Aorta (tissue), 5 donors: ENCODE measurements around the gene LRFN2. TPM values are rescaled to one million over a fixed set of nuclear protein-coding genes. Genes with fewer than 3 reads are reported as not detected.
A peak's percentile ranks its signal among the peaks of the same experiment; 100 is the strongest.

Experiments
- ATAC-seq: fragments of 200-7000 bp; cut with Tn5 transposase; one replicate; pipeline ENCODE4 v1.9.1; 2022; ENCODE audit warnings: moderate library complexity; ENCODE audit not compliant: low FRiP score
- DNase-seq, 2 donors: peaks; one replicate each; pipeline ENCODE4 v3.0.0-alpha.2; 2020
- H3K27ac ChIP-seq, 2 donors: one replicate each; pipeline ENCODE4 v1.5.1; 2013; ENCODE audit warnings: low read length in 2 of 2, mild to moderate bottlenecking in 2 of 2, moderate library complexity in 2 of 2, control low read depth in 1 of 2, inconsistent platforms in 1 of 2, low read depth in 1 of 2
- H3K27me3 ChIP-seq, 2 donors: one replicate each; pipeline ENCODE4 v1.6.1; 2013; ENCODE audit warnings: control low read depth in 1 of 2, low read length in 1 of 2, mild to moderate bottlenecking in 1 of 2, moderate library complexity in 1 of 2; ENCODE audit not compliant: insufficient read depth in 2 of 2, control insufficient read depth in 1 of 2
- H3K36me3 ChIP-seq, 2 donors: one replicate each; pipeline ENCODE4 v1.6.1; 2013; ENCODE audit warnings: control low read depth in 1 of 2, low read length in 1 of 2, mild to moderate bottlenecking in 1 of 2; ENCODE audit not compliant: insufficient read depth in 2 of 2, control insufficient read depth in 1 of 2
- H3K4me1 ChIP-seq, 2 donors: one replicate each; pipeline ENCODE4 v1.6.1; 2013; ENCODE audit warnings: low read length in 2 of 2, control low read depth in 1 of 2, mild to moderate bottlenecking in 1 of 2, moderate library complexity in 1 of 2; ENCODE audit not compliant: insufficient read depth in 2 of 2, control insufficient read depth in 1 of 2
- H3K4me3 ChIP-seq, 2 donors: one replicate each; pipeline ENCODE4 v1.5.1; 2013; ENCODE audit warnings: low read length in 2 of 2, control low read depth in 1 of 2, mild to moderate bottlenecking in 1 of 2
- H3K9me3 ChIP-seq: one replicate; pipeline ENCODE4 v1.6.1; 2013; ENCODE audit warnings: mild to moderate bottlenecking, low read length; ENCODE audit not compliant: control insufficient read depth
- WGBS, 2 donors: extraction: QIAGEN DNeasy Blood & Tissue Kit; methylation state at CpG; one replicate each; pipeline ENCODE4 v1.1.7; 2013; 5-methylcytosine and 5-hydroxymethylcytosine counted together
- intact Hi-C, 2 donors: fragments of 100-400 bp; cut with DNase I; formaldehyde crosslinking; loops; one replicate each; pipeline versions ENCODE4 v1.14.2 to v1.15.0; 2022
- polyA plus RNA-seq, 2 donors: library from polyadenylated mRNA; stranded (reverse); fragments of 200-250 nt; gene quantifications; one replicate each; pipeline ENCODE4 v1.2.3, GENCODE V29; 2013
- total RNA-seq, 2 donors: library from RNA; stranded (reverse); fragmentation: NEBNext Ultra II Directional; extraction: Animal tissue kit (Norgen Biotek cat#: 25700); gene quantifications; one replicate each; pipeline ENCODE4 v1.2.1, GENCODE V29; 2021
- donor health status: healthy with polysubstance abuse.
- donor health status: Bipolar disorder and iron deficiency.
- donor health status: DM: no; HTN: no; CAD: no.
- donor health status: DM: no; HTN: no; CAD: no.
- donor health status: DM: yes; HTN: yes; CAD: no.

Gene LRFN2
- total and polyA plus RNA-seq, 4 donors = not detected

DNA sequence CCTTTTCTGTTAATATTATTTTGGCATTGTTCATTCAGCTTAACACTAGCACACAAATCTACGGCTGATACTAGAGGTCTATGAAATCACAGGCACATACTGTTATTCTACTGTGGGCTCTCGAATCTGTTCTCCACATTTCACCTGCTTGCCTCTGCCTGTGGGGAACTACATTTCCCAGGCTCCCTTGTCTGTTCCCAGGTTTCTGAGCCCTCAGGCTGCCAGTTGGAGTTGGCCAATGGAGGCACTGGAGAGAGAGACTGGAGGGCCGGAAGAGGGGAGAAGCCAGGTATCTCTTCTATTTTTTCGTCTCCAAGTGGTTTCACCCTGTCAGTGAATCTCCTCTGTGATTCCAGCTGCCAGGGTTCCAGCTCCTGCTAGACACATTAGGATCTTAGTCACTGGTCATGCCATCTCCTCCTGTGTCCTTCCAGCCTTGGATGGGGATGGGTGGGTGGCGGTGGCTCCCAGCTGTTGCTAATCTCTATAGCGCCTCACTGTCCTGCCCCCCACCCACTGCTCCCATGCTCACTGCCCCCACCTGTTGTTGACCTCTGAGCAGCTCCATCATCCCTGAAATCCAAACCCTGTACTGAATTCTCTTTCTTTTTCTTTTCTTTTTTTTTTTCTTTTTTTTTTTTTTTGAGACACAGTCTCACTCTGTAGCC lies 188.2 kb downstream of the LRFN2 start:
- DNase-seq (no peak), ATAC-seq (no peak)
- intact Hi-C loops = no loop called here
- Histone ChIP-seq H3K27ac (no peak overlapping the region), H3K9me3 (no peaks in the 10 kb centered on the region), H3K36me3 (no peaks in the 10 kb centered on the region), H3K4me1 (no peaks in the 10 kb centered on the region), H3K27me3 (no peaks in the 10 kb centered on the region), H3K4me3 (no peak overlapping the region)
- WGBS, 2 donors = 71 to 73% methylated on average over 6 of the region's 6 CpGs

DNA sequence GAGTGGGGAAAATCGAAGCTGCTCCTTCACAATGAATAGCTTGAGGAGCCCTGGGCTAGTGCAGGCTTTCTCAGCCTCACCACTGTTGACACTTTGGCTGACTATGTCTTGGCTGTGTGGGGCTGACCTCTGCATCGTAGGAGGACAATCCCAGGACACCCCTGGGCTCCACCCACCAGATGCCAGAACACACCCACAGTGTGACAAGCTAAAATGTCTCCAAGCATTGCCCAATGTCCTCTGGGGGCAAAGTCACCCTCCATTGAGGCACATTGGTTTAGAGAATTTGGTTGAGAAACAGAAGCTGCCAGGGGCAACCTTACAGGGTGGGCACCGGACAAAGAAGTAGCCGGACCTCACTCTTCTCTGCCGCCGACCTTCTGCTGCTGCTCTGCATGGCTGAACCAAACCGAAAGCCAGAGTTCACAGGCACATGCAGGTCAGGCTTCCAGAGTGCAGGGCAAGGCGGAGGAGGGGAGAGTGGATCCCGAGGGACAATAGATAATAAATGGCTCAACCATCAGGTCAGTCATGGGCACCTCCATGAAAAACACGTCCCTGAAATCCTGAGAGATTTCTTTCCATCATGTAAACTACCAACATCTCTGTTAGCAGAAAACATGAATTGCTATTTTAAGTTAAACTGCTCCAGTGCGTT lies 189.0 kb downstream of the LRFN2 start:
- no peak overlapping the region for H3K4me3 ChIP-seq
- H3K27me3 ChIP-seq = no peaks in the 10 kb centered on the region
- 68 to 74% methylated on average over 11 of the region's 11 CpGs for WGBS, 2 donors
- ATAC-seq = no peak
- DNase-seq = no peak
- no peak overlapping the region for H3K27ac ChIP-seq
- no peaks in the 10 kb centered on the region for H3K9me3 ChIP-seq
- H3K36me3 ChIP-seq = no peaks in the 10 kb centered on the region
- no peaks in the 10 kb centered on the region for H3K4me1 ChIP-seq
- intact Hi-C loops = no loop called here

DNA sequence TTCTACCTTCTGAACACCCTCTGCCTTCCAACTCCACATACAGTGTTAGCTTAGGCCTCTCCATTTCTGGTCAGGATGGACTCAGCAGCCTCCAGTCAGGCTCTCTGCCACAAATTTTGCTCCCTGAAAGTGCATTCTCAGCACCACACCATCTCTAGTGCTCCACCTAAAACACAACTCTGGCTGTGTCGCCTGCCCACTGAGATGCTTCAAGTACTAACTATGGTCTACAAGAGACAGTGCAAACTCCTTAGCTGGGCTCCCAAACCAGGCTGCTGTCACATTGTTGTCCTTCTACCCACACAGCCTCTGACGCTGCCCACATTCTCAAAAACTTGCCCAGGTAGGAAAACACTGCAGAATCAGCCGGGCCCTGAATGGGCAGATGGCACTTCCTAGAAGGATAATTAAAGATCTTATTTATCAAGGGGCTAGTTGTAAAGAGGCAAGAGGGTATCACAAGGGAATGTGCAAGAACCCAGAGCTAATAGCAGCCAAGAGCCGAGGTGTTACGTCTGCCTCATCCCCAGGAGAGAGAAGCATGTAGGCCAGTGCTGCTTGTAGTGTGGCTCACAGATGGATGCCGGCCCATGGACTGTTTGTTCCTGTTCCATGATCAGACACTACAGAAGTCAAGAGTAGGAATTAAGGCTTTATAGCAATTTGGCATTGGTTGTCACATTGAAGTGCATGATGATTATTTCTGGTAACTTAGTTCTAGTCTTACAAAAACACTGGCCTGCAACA lies 189.7 kb downstream of the LRFN2 start:
- H3K4me1 ChIP-seq = no peaks in the 10 kb centered on the region
- DNase-seq (no peak), ATAC-seq (no peak)
- no peak overlapping the region for H3K27ac ChIP-seq
- H3K4me3 ChIP-seq = no peak overlapping the region
- no peaks in the 10 kb centered on the region for H3K36me3 ChIP-seq
- intact Hi-C loops = no loop called here
- 88 to 93% methylated on average over 6 of the region's 6 CpGs for WGBS, 2 donors
- H3K9me3 ChIP-seq = no peaks in the 10 kb centered on the region
- H3K27me3 ChIP-seq = no peaks in the 10 kb centered on the region

DNA sequence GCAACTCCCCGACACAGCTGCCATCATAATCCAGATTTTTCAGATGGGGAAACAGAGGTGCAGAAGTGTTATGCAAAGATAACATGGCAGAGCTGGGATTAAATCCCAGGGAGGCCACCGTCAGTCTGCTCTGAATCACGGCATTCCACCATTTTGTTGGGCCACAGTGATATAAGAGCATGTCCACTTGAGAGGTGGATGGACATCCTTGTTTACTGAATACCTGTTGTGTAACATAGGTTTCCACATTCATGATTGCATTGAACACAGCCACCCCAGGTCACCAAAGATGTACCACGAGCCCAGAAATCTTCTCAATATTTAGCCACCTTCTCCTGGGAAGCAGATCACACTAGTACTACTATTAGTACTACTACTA lies 191.5 kb downstream of the LRFN2 start:
- ATAC-seq = no peak
- H3K27ac ChIP-seq = no peak overlapping the region

DNA sequence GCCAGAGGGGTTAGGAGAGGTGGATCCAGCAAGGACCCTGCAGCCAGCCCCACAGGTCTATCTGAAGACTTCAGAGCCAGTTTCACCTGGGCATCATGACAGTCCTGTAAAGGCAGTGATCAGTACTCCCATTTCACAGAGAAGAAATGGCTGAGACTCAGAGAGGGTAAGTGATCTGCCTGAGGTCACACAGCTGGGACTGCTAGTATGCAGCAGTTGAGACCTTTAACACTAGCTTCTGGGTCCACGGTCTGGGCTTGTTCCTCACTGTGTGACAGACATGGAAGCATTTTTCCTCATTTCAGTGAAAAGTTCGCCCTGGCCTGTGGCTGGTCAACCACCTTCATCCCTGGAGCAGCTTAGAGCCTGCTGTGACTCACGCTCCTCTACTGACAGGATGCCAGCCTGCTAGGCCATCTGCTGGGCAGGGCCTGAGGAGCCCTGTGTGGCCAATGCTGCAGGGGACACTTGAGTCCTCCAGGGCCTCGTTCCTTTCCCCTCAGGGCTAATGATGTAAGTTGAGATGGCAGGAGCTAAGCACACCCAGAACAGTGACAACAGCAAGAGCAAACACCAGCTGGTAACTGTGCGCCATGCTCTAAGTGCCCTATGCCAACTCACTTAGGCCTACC lies 192.0 kb downstream of the LRFN2 start:
- WGBS, 2 donors = 62 to 63% methylated on average over 5 of the region's 5 CpGs
- intact Hi-C loops = no loop called here
- no peak for ATAC-seq
- DNase-seq = no peak
- Histone ChIP-seq H3K27ac (no peak overlapping the region), H3K4me1 (no peaks in the 10 kb centered on the region), H3K27me3 (no peaks in the 10 kb centered on the region), H3K4me3 (no peak overlapping the region), H3K36me3 (no peaks in the 10 kb centered on the region), H3K9me3 (no peaks in the 10 kb centered on the region)

More for the DNA sequence above, 191.5 kb downstream of the LRFN2 start:
- Histone ChIP-seq H3K36me3 (no peaks in the 10 kb centered on the region), H3K9me3 (no peaks in the 10 kb centered on the region), H3K27me3 (no peaks in the 10 kb centered on the region), H3K4me1 (no peaks in the 10 kb centered on the region), H3K4me3 (no peak overlapping the region)
- intact Hi-C loops = no loop called here
- WGBS, 2 donors = 98 to 99% methylated on average over 4 of the region's 4 CpGs
- DNase-seq = no peak

DNA sequence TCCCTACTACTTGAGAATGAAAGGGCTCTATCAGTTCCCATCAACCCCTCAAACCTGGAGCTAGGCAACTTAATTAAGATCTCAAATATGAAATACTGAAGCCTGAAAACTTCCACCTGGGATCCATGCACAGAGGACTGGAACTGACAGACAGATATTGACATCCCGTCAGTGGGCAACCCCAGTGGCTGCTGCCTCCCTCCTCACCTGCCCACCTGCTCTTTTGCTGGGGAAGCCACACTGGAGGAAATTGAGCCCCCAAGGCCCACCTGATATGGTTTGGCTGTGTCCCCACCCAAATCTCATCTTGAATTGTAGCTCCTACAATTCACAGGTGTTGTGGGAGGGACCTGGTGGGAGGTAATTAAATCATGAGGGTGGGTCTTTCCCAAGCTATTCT lies 192.8 kb downstream of the LRFN2 start:
- Histone ChIP-seq H3K4me3 (no peak overlapping the region), H3K36me3 (no peaks in the 10 kb centered on the region), H3K9me3 (no peaks in the 10 kb centered on the region), H3K27ac (no peak overlapping the region), H3K27me3 (no peaks in the 10 kb centered on the region), H3K4me1 (no peaks in the 10 kb centered on the region)
- WGBS, 2 donors = 95 to 99% methylated on average over 1 of the region's 1 CpG
- intact Hi-C loops = no loop called here
- DNase-seq (no peak), ATAC-seq (no peak)

DNA sequence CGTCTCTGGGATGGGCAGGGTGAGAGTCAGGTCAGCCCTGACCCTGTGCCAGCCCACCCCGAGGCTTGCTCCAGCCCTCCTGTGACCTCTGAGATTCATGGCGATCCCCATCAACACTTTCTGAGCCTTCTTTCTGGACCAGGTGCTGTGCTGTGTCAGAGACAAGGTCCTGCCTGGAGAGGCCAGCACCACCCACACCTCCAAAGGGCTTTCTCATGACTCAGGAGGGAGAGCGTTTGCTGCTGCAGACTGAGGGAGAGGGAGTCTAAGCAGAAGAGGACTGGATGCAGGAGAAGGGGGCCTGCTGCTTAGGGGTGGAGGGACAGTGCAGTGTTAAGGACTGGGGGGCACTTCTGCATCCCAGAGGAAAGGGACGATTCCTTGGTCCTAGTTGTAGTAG lies 193.5 kb downstream of the LRFN2 start:
- 54 to 57% methylated on average over 5 of the region's 5 CpGs for WGBS, 2 donors
- DNase-seq = no peak
- H3K4me1 ChIP-seq = no peaks in the 10 kb centered on the region
- H3K36me3 ChIP-seq = no peaks in the 10 kb centered on the region
- no peak overlapping the region for H3K27ac ChIP-seq
- H3K4me3 ChIP-seq = no peak overlapping the region
- no peaks in the 10 kb centered on the region for H3K27me3 ChIP-seq
- peak; percentile 6 for ATAC-seq
- no peaks in the 10 kb centered on the region for H3K9me3 ChIP-seq
- intact Hi-C loops = no loop called here

DNA sequence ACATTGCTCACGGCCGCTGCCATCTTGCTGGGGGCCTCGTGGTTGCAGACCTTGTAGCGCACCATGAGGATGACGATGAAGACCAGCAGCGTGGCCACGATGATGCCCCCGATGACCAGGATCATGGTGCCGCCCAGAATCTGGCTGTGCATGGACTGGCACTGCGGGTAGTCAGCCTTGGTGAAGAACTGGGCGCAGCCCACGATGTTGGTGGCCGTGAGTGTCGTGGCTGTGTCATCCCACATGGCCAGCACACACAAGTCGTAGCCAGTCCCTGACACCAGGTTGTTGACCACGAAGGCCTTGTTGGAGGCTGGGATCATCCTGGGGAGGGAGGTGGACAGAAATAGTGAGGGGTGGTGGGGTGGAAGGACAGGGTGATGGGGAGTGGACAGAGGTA lies 194.6 kb downstream of the LRFN2 start:
- WGBS, 2 donors = 96% methylated on average over 16 of the region's 16 CpGs
- Histone ChIP-seq H3K36me3 (no peaks in the 10 kb centered on the region), H3K9me3 (no peaks in the 10 kb centered on the region), H3K27me3 (no peaks in the 10 kb centered on the region), H3K4me3 (no peak overlapping the region), H3K4me1 (no peaks in the 10 kb centered on the region), H3K27ac (no peak overlapping the region)
- ATAC-seq (no peak), DNase-seq (no peak)
- intact Hi-C loops = no loop called here
